Measurements from ENCODE around the gene C3orf52.
"Not testable (repeated sequence)": the region's sequence is repeated elsewhere in the genome, so short reads cannot be mapped to it uniquely, and the experiment has no call there.

Gene C3orf52

GRCh38 chr3:112086076-112086854 lies at the start of gene C3orf52:
Gene C3orf52 (plus strand): TSS chr3:112086389. CDS start chr3:112086408, 19 bp downstream.
- DNase-seq (ENCODE audit: low read depth in 2 of 2): peak; percentile 19 to 51

- DNase-seq (ENCODE audit: low read depth in 2 of 2): not testable (repeated sequence)
Measured at GRCh38 chr3:112037194-112037593, 49.0 kb upstream of the C3orf52 start.

- DNase-seq (ENCODE audit: low read depth in 2 of 2): no peak
Measured at GRCh38 chr3:112038863-112039262, 47.3 kb upstream of the C3orf52 start.

GRCh38 chr3:112041321-112041720 lies 44.9 kb upstream of the C3orf52 start:
- DNase-seq (ENCODE audit: low read depth in 2 of 2): no peak

GRCh38 chr3:112042842-112043280 lies 43.3 kb upstream of the C3orf52 start:
- no peak for DNase-seq (ENCODE audit: low read depth in 2 of 2)

GRCh38 chr3:112043621-112044201 lies 42.5 kb upstream of the C3orf52 start:
- peak; percentile 14 to 15 for DNase-seq (ENCODE audit: low read depth in 2 of 2)

GRCh38 chr3:112046599-112046998 lies 39.6 kb upstream of the C3orf52 start:
- no peak for DNase-seq (ENCODE audit: low read depth in 2 of 2)

GRCh38 chr3:112047264-112047663 lies 38.9 kb upstream of the C3orf52 start:
- DNase-seq (ENCODE audit: low read depth in 2 of 2): no peak

- DNase-seq (ENCODE audit: low read depth in 2 of 2): no peak
Measured at GRCh38 chr3:112048911-112049310, 37.3 kb upstream of the C3orf52 start.

GRCh38 chr3:112053229-112053628 lies 33.0 kb upstream of the C3orf52 start:
- DNase-seq (ENCODE audit: low read depth in 2 of 2): no peak

GRCh38 chr3:112056451-112056929 lies 29.7 kb upstream of the C3orf52 start:
- DNase-seq (ENCODE audit: low read depth in 2 of 2): peak in 1 of 2 donors; percentile 21

- DNase-seq (ENCODE audit: low read depth in 2 of 2): no peak
Measured at GRCh38 chr3:112059497-112059896, 26.7 kb upstream of the C3orf52 start.

- DNase-seq (ENCODE audit: low read depth in 2 of 2): no peak
Measured at GRCh38 chr3:112061152-112061551, 25.0 kb upstream of the C3orf52 start.

GRCh38 chr3:112072387-112073060 lies 13.7 kb upstream of the C3orf52 start:
- DNase-seq (ENCODE audit: low read depth in 2 of 2): peak; percentile 47 to 57

GRCh38 chr3:112074006-112074405 lies 12.2 kb upstream of the C3orf52 start:
- DNase-seq (ENCODE audit: low read depth in 2 of 2): no peak

- peak in 1 of 2 donors; percentile 19 for DNase-seq (ENCODE audit: low read depth in 2 of 2)
Measured at GRCh38 chr3:112074616-112075497, 11.3 kb upstream of the C3orf52 start.

- no peak for DNase-seq (ENCODE audit: low read depth in 2 of 2)
Measured at GRCh38 chr3:112078125-112079083, 7.8 kb upstream of the C3orf52 start.

GRCh38 chr3:112083239-112083638 lies 3.0 kb upstream of the C3orf52 start:
- DNase-seq (ENCODE audit: low read depth in 2 of 2): no peak

GRCh38 chr3:112084980-112085705 lies 1.0 kb upstream of the C3orf52 start:
- no peak for DNase-seq (ENCODE audit: low read depth in 2 of 2)

- DNase-seq (ENCODE audit: low read depth in 2 of 2): no peak
Measured at GRCh38 chr3:112085735-112086075, 484 bp upstream of the C3orf52 start.
